Calu3 (cell line): ENCODE measurements around the gene NOL11. TPM values are rescaled to one million over a fixed set of nuclear protein-coding genes. Genes with fewer than 3 reads are reported as not detected.

Experiments used
- BruUV-seq: library from RNA; stranded (reverse); fragments of 400-500 nt; replicated peaks from 2 replicates; lab custom pipeline; 2021; lab: Mats Ljungman, UMichigan
- CTCF ChIA-PET: fragments of 300-600 bp; sonication (Branson Sonifier 250); formaldehyde crosslinking; loops from one replicate; lab custom pipeline; 2022; ENCODE audit warnings: antibody characterized with exemption; lab: Charles Lee
- DNase-seq: peaks from one replicate; pipeline ENCODE4 v3.0.0; 2022
- H3K27ac Mint-ChIP-seq: one replicate; pipeline ENCODE4 v1.8.0; 2022; ENCODE audit warnings: mixed read lengths; ENCODE audit not compliant: unreplicated experiment
- H3K27me3 Mint-ChIP-seq: one replicate; pipeline ENCODE4 v1.8.0; 2022; ENCODE audit warnings: mixed read lengths; ENCODE audit not compliant: unreplicated experiment
- H3K36me3 Mint-ChIP-seq: one replicate; pipeline ENCODE4 v1.8.0; 2022; ENCODE audit warnings: mild to moderate bottlenecking, moderate library complexity, mixed read lengths; ENCODE audit not compliant: insufficient read depth, unreplicated experiment
- H3K4me1 Mint-ChIP-seq: one replicate; pipeline ENCODE4 v1.8.0; 2022; ENCODE audit warnings: mild to moderate bottlenecking, low read depth, mixed read lengths; ENCODE audit not compliant: unreplicated experiment
- H3K4me3 Mint-ChIP-seq: one replicate; pipeline ENCODE4 v1.8.0; 2022; ENCODE audit warnings: mild to moderate bottlenecking, low read depth, moderate library complexity, mixed read lengths; ENCODE audit not compliant: unreplicated experiment
- H3K9me3 Mint-ChIP-seq: one replicate; pipeline ENCODE4 v1.8.0; 2022; ENCODE audit warnings: low read depth, mixed read lengths; ENCODE audit not compliant: unreplicated experiment
- CTCF ChIP-seq: fragments of 200-600 bp; IDR thresholded peaks from one replicate; pipeline ENCODE4 v1.8.0; 2022; ENCODE audit warnings: antibody characterized with exemption; ENCODE audit not compliant: unreplicated experiment
- intact Hi-C: fragments of 100-400 bp; cut with micrococcal nuclease; formaldehyde crosslinking; loops from one replicate; pipeline ENCODE4 v1.10.0; 2022; ENCODE audit not compliant: unreplicated experiment
- total RNA-seq: library from RNA; stranded (reverse); gene quantifications from 2 replicates; pipeline ENCODE4 v1.2.3, GENCODE V29; 2022

The NOL11 gene
- total RNA-seq, 1 experiment from 2014 or later, result 64.8 TPM

- BruUV-seq, result no TSS peak
- CTCF ChIA-PET, result no interaction called here
- DNase-seq, result no peak
- peaks cover 29% of the 10 kb centered on the region for H3K27me3 Mint-ChIP-seq
- no peak overlapping the region for H3K4me3 Mint-ChIP-seq
- no peak for TF ChIP-seq CTCF
- intact Hi-C loops, result no loop called here
- no peaks in the 10 kb centered on the region for H3K4me1 Mint-ChIP-seq
- H3K27ac Mint-ChIP-seq, result no peak overlapping the region
- no peaks in the 10 kb centered on the region for H3K36me3 Mint-ChIP-seq
- H3K9me3 Mint-ChIP-seq, result no peaks in the 10 kb centered on the region
Observed at GRCh38 chr17:67785504-67785903, 67.8 kb downstream of the NOL11 start.

Other genes with a start within 250 kb of the NOL11 start
- gene BPTF, start 107.6 kb downstream of the NOL11 start, total RNA-seq, result 66.8 and 67.6 TPM in 2 replicates